Thoracic aorta (tissue), 2 donors: ENCODE results near the gene AP4S1. TPM values are rescaled to one million over a fixed set of nuclear protein-coding genes. Genes with fewer than 3 reads are reported as not detected.
"Not testable (repeated sequence)": the region's sequence is repeated elsewhere in the genome, so short reads cannot be mapped to it uniquely, and the experiment has no call there.

Experiments
- ATAC-seq: fragments of 150-250 bp; one replicate; pipeline ENCODE4 v1.8.0; 2017; ENCODE audit warnings: low read depth; ENCODE audit not compliant: insufficient number of reproducible peaks, low FRiP score
- DNase-seq: peaks from one replicate; pipeline ENCODE4 v3.0.0-alpha.2; 2020; ENCODE audit warnings: low spot score
- H3K27ac ChIP-seq, 2 donors: fragments of 200-600 bp; sonication (generic); 1 replicate in 1 of 2; 2 replicates in 1 of 2; pipeline ENCODE4 v1.5.1; 2016; ENCODE audit warnings: mild to moderate bottlenecking in 2 of 2, moderate library complexity in 2 of 2
- H3K27me3 ChIP-seq: fragments of 200-600 bp; sonication (generic); replicated peaks from 2 replicates; pipeline ENCODE4 v1.6.0; 2016; ENCODE audit warnings: mild to moderate bottlenecking; ENCODE audit not compliant: insufficient read depth
- H3K36me3 ChIP-seq: fragments of 200-600 bp; sonication (generic); one replicate; pipeline ENCODE4 v1.5.1; 2016
- H3K4me1 ChIP-seq, 2 donors: fragments of 200-600 bp; sonication (generic); 1 replicate in 1 of 2; 2 replicates in 1 of 2; pipeline versions ENCODE4 v1.5.1 to v1.6.0; 2016; ENCODE audit warnings: low read depth in 2 of 2, mild to moderate bottlenecking in 1 of 2; ENCODE audit not compliant: control insufficient read depth in 1 of 2
- H3K4me3 ChIP-seq: fragments of 200-600 bp; sonication (generic); 2 replicates; pipeline ENCODE4 v1.5.1; 2016; ENCODE audit warnings: mild to moderate bottlenecking
- H3K9me3 ChIP-seq: fragments of 200-600 bp; sonication (generic); 2 replicates; pipeline ENCODE4 v1.5.1; 2016
- CTCF ChIP-seq: fragments of 200-600 bp; sonication (generic); IDR thresholded peaks from one replicate; pipeline ENCODE4 v1.5.1; 2019; ENCODE audit warnings: antibody characterized with exemption
- total RNA-seq, 2 donors: library from RNA; depleted of rRNA; stranded (reverse); fragments of >200 nt; gene quantifications; one replicate each; pipeline versions ENCODE4 v1.1.0 to v1.2.3, GENCODE V29; 2016

The AP4S1 gene
- total RNA-seq, 2 donors from 2014 or later = 6.0 to 14.9 TPM

- DNase-seq = no peak
- no peak overlapping the region for H3K4me3 ChIP-seq
- no peak for ATAC-seq
- no peaks in the 10 kb centered on the region for H3K27me3 ChIP-seq
- H3K27ac ChIP-seq = no peak overlapping the region
- H3K9me3 ChIP-seq = no peaks in the 10 kb centered on the region
- peaks cover 0 to 10% of the 10 kb centered on the region in 2 donors for H3K4me1 ChIP-seq
- TF ChIP-seq CTCF = no peak
- H3K36me3 ChIP-seq = no peaks in the 10 kb centered on the region
Measured at GRCh38 chr14:31057035-31057434, 31.6 kb downstream of the AP4S1 start.

- no peak for TF ChIP-seq CTCF
- no peak for DNase-seq
- no peak overlapping the region for H3K4me3 ChIP-seq
- no peaks in the 10 kb centered on the region for H3K36me3 ChIP-seq
- no peak overlapping the region for H3K27ac ChIP-seq
- H3K9me3 ChIP-seq = no peaks in the 10 kb centered on the region
- H3K27me3 ChIP-seq = no peaks in the 10 kb centered on the region
- no peak for ATAC-seq
- H3K4me1 ChIP-seq = peaks cover 0 to 9% of the 10 kb centered on the region in 2 donors
Measured at GRCh38 chr14:31057701-31058364, 32.4 kb downstream of the AP4S1 start.

- H3K27ac ChIP-seq = no peak overlapping the region
- TF ChIP-seq CTCF = no peak
- H3K27me3 ChIP-seq = no peaks in the 10 kb centered on the region
- no peak for DNase-seq
- no peaks in the 10 kb centered on the region for H3K36me3 ChIP-seq
- H3K9me3 ChIP-seq = no peaks in the 10 kb centered on the region
- no peaks in the 10 kb centered on the region for H3K4me1 ChIP-seq
- no peak overlapping the region for H3K4me3 ChIP-seq
- ATAC-seq = no peak
Measured at GRCh38 chr14:31059152-31059924, 33.9 kb downstream of the AP4S1 start.

GRCh38 chr14:31060253-31060875 is 34.9 kb downstream of the AP4S1 start:
- no peaks in the 10 kb centered on the region for H3K36me3 ChIP-seq
- H3K9me3 ChIP-seq = no peaks in the 10 kb centered on the region
- ATAC-seq = no peak
- H3K4me1 ChIP-seq = no peaks in the 10 kb centered on the region
- no peak for DNase-seq
- no peaks in the 10 kb centered on the region for H3K27me3 ChIP-seq
- no peak overlapping the region for H3K27ac ChIP-seq
- H3K4me3 ChIP-seq = no peak overlapping the region
- no peak for TF ChIP-seq CTCF

GRCh38 chr14:31062908-31063307 is 37.5 kb downstream of the AP4S1 start:
- not testable (repeated sequence) for H3K9me3 ChIP-seq, H3K4me3 ChIP-seq, H3K4me1 ChIP-seq, H3K36me3 ChIP-seq, H3K27ac ChIP-seq, ATAC-seq, H3K27me3 ChIP-seq, DNase-seq
